RCC 7860 (cell line): Measurements from ENCODE around the gene SEMA6A.

Experiments
- DNase-seq: peaks from one replicate; pipeline ENCODE4 v3.0.0-alpha.2; 2015; ENCODE audit warnings: low spot score
- FAIRE-seq: peaks from 2 replicates; lab custom pipeline; 2012; peaks lifted over from hg19 to GRCh38; lab: Jason Lieb, UNC

The SEMA6A gene

DNA sequence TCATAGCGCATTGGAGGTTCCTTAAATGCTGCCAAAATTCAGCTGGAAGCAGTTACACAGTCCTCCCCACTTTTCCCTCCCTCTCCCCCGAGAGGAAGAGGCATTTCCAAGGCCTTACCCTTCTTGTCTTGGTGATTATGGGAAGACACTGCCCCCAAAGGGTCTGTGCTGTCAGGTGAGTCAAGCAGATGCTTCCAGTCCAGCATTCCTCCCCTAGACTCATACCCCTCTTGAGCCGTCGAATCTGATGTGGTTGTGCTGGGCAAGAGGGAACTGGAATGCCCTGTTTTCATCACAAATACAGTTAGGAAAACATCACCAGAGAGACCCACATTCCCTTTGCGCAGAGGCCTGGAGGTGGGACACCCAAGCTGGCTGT is 107.2 kb downstream of the SEMA6A start:
- FAIRE-seq (no peak), DNase-seq (no peak)

DNA sequence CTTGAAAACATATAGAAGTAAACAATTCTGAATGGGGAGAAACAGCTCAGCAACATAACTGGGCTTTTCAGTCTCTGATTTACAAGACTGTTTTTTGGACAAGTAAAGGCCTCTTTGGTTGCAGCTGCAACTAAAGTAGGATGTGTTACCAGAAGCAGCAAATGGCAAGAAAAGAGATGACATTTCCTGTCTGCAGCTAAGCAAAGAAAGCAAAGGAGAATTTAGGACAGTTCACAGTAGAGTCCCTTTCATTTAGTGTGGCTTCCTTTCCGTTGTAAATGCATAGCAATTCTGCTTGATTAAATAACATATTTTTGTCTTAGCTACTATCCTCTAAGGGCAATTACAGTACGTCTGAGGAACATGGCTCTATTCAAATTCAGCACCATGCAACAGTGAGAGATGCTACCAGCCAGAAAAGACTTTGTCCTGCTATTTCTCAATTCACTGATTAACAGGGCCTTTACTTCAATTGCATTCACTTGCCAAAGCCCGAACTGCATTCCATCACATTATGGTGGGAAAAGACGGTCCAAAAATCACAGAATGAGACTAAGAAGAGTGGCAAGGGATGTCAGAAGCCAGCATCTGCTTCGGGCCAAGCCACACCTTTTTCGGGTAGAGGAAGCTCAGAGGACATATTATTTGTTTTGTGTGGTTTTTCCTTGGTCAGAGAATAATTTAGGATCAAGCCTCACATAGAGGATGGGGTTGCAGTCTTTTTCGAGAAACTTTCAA is 107.7 kb downstream of the SEMA6A start:
- FAIRE-seq (no peak), DNase-seq (no peak)

DNA sequence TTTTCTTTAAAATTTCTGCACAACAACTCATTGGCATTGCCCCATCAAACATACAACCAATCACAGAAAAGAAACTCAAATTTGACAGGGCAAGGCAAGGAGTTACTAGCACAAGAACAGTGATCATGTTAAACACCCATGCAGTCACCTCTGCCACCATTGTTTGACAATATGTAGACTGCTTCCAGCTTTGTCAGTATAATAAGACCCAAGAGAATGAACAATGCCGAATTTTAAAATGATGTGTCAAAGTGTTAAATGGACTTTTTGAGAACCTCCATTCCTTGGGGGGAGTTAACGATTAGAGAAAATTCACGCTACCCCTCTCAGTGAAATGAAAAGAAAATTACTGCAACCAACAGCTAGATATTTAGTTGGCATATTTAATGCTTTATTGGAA is 109.2 kb downstream of the SEMA6A start:
- no peak for FAIRE-seq
- DNase-seq = no peak

DNA sequence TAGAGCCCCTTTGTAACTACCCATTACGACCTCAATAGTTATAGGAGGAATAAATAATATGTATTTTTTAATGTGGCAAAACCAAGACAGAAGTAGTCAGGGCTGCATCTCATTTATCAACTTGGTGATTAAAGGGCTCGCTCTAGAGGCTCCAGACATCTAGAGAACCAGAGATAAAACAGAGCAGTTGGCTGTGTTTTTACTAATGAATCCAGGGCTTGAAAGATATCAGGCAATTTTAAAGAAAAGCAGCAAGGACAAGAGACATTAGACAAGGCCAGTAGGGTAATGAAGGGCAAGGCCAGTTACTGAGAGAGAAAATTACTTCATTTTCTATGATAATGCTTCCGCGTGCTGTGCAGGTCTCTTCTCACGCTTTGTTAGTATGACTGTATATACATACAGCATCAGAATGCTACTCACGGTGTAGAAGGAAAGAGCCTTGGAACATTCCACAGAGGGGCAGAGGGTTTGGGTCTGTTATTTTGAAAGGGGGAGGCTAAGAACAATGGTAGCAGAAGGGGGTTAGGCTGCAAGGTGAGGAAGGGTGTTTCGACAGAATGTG is 110.4 kb downstream of the SEMA6A start:
- FAIRE-seq (no peak), DNase-seq (no peak)

DNA sequence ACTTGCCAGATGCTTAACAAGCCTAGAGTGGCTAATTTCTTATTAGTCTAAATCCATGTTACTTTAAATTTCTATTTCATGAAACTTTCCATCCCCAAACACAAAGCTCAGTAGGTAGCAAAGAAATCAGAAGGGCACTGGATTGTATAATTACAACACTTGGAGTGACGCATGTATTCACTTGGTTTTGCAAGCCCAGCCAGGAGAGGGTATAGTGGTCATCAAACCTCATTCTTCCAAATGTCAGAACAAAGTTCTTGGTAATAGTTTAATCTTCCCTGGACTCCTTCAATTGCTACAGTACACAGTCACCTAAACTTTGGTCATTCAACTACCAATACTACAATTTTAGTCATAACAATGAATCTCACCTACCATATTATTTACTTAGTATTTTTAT is 112.1 kb downstream of the SEMA6A start:
- no peak for FAIRE-seq
- DNase-seq = no peak

DNA sequence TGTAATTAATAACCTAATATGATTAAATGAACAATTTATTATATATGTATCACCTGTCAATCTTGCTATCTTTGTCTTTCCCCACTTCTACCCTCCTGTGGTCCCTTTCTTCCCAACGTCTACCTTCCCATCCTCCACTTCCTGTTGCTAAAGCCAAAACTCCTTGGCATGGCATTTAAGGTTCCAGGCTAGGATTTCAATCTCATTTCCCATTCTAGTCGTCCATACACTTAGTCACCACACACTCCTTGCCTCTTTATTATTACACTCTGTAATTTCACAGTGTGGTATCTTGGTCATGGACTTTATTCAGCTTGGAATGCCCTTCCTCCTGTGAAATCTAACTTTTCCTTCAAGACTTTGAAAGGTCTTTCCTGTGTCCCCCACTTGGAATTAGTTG is 115.3 kb downstream of the SEMA6A start:
- DNase-seq (peak; percentile 40), FAIRE-seq (peak; percentile 84)

DNA sequence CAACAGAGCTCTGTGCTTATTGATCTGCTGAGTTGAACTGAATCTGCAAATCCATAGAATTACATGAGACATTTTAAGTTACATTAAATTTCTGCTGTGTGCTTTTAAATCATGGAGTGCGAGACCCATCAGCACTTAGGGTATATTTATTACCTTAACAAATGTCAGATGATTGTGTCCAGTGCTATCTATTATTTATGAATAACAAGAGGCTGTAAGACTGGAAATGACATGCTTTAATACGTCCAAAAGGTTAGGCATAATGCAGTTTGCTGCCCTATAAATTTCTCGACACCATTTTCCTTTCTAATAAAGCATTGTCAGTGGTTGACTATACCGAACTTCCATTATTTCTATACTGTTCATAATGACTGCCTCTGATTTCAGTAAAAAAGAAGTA is 117.6 kb downstream of the SEMA6A start:
- FAIRE-seq (no peak), DNase-seq (no peak)

DNA sequence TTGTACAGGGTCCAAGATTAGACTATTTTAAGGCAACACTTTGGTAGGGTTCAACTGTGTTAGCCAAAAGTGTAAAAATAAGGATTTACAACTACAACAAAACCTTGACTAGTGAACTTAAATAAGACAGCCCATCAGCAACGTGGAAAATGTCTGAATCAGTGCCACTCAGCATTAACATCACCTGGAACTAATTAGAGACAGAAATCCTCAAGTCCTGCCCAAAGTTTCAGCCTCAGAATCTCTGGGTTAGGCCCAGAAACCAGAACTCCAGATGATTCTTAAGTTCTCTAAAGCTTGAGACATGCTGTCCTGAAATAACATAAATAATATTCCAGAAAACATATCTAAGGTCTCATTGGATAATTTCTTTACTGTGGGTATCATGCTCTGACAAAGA is 118.6 kb downstream of the SEMA6A start:
- FAIRE-seq = no peak

DNA sequence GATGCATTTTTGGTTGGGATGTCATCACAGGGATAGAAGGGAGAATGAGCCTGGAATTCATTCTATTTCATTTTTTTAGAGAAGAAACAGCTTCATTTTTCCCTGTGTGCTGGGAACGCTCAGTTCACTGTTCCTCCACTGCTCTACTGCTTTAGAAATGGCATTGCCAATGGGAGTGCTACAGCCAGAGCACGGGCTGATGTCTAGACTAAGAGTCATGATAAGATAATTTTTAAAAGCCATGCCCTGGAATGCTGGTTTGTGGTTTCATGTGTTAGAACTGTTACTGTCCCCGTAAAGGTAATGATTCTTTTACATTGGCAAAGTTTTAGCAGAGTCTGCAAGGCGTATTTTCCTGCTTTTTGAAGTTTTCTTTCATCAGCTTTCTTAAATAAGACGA is 119.6 kb downstream of the SEMA6A start:
- DNase-seq (peak; percentile 88), FAIRE-seq (peak; percentile 96)

More for the DNA sequence above, 118.6 kb downstream of the SEMA6A start:
- no peak for DNase-seq

DNA sequence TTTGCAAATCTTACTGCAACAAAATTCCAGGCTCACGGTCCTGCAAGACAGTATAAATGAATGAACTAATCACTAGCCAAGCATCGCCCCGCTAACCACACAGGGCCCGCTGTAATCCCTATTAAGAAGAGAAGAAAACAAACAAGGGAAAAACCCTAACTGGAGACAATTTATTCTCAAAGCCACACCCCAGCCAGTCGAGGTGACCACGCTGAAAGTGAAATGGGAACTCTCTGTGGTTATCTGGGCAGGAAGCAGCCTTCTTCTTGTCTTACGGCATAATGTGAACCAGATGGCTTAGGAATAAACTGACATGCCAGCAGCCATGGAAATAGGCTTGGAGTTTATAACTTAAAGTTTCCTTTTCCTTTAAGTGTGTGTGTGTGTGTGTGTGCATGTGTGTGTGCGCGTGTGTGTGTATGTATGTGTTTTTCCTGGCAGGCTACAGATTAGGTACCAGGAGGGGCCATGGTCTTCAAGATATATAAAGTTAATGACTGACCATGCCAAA is 120.2 kb downstream of the SEMA6A start:
- peak; percentile 63 for DNase-seq
- peak; percentile 81 for FAIRE-seq

DNA sequence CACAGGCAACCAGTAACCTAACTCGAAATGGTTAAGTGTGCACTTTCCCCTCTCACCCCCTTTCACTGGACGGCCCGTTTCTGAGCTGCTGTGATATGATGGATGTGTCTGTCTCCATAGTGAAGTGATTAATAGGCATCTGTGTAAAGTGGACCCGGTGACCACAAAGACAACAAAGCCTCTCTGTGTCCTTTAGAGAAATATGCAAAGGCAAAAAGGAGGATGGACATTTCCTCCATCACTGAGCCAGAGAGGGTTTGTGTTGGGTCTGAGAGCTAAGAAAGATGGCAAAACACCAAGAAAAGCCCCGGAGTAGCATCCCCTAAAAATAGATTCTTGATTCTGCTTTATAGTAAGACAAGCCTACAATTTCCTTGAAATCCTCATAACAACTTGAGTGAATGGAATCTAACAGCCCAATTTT is 120.6 kb downstream of the SEMA6A start:
- DNase-seq = peak; percentile 72
- peak; percentile 45 for FAIRE-seq

DNA sequence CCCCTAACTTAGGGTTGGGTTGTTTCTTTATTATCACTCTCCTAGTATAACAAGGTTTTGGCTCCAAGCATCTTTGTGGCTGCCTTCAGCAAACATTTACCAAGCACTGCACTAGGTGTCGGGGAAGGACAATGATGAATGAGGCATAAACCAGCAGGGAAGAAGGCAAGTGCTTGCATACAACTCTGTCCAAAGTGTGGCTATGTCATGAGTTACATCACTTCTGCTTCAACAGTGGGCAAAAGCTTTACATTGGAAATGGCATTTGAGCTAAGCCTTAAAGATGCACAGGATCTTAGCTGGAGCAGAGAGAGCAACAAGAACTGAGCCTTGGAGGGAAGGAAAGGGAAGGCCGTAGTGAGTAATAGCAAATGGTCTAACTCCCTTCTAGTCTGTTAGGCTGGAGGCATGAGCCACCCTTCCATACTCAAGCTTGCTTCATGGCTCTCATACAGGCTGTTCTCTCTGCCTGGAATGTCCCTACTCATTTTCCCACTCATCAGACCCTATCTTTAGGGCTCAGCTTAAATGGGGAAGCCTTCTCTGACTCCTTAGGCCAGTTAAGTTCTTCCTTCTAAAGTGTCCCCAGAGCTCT is 121.8 kb downstream of the SEMA6A start:
- peak; percentile 48 for DNase-seq

DNA sequence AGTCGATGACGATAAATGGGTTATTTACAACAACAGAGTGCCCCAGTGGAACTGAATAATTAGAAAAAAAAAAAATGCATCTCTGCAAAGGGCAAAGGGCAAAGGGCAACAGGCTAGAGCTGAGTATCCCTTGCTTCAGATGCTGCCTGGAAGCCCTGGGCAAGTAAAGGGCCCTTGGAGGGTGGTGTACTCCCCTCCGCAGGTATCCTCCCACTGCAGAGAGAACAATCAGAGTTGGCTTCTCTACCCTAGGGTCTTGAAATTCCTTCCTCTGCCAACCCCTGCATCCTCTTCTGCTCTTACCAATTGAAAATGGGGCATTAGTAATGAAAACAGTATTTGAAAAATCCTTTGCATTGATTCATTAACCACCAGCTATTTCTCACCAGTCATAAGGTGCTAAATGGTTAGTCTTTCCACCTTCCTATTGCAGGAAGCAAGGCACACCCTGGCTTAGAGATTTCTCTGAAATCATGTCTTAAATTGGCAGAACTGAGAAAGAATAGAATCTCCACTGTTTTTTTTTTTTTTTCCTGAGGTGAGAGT is 122.6 kb downstream of the SEMA6A start:
- DNase-seq (peak; percentile 67), FAIRE-seq (peak; percentile 58)

More for the DNA sequence above, 121.8 kb downstream of the SEMA6A start:
- FAIRE-seq = peak; percentile 70

DNA sequence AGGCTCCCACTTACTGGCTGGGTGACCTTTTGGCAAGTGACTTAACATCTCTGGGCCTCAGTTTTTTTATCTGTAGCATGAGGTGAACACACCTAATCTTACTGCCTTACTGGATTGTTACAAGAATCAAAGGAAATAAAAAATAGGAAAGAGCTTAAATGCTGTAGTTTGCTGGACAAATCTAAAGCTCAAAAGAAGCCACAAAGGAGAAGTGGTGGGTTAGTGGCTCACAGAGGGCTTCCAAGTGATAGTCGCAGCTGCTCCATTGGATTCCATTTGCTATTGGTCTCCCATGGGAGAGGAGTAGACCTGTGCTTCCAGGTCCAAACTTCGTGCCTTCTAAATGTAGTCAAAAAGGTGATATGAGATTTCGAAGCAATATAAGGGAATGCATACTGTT is 123.6 kb downstream of the SEMA6A start:
- FAIRE-seq (no peak), DNase-seq (no peak)

DNA sequence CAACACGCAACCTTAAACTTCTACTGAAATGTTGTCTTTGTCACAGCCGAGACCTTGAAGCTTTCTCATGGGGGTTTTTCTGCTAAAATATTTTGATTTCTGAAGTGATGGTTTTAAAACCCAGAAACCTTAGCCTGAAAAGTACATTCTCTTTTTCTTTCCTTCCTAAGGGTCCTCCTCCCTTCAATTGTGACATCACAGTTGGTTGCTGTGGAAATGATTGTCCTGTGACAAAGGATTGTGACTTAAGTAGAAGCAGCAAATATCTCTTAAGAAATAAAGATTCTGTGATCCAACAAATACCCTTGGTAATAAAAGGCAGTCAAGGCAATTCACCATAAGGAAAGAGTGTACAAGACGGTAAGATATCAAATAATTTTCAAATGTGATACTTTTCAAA is 125.2 kb downstream of the SEMA6A start:
- DNase-seq (no peak), FAIRE-seq (no peak)

DNA sequence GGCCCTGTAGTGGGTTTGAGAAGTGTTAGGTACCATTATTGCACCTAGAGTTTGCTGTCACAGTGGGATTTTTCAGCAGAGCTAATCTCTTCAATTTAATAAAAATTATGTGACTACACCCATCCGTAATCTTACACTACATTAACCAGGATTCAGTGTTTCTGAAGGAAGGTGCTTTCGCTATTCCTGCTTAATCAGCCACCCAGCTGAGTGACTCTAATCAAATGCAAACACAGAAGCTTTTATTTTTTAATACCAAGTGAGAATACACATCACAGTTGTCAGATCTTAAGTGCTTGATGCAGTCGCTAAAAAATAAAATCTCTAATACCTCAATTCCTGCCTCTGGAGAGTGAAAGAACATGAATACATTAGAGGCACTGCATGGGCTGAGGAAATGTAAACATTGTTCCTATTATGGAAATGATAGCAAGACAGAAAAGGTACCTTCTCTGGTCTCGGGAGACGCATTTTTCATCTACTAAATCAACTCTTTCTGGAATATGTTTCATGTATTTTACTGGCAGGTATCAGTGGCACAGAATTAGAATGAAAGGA is 125.7 kb downstream of the SEMA6A start:
- FAIRE-seq (no peak), DNase-seq (no peak)

DNA sequence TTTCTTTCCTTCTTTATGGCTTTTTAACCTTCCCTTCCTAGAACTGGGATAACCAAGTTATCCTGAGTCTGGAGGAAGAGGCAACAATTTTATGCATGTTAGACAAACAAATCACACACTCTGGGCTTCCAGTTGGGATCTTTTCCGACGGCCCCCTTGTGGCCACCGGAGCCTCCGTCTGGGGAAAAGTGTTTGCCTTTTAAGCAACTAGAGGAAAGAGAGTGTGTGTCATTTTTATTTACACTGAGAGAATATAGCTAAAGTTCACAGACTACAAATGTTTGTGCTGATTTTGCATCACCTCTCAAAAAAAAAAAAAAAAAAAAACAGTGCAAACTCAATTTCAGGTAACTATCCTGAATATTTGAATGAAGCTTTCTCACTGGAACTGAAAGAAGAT is 126.2 kb downstream of the SEMA6A start:
- no peak for FAIRE-seq
- DNase-seq = no peak

DNA sequence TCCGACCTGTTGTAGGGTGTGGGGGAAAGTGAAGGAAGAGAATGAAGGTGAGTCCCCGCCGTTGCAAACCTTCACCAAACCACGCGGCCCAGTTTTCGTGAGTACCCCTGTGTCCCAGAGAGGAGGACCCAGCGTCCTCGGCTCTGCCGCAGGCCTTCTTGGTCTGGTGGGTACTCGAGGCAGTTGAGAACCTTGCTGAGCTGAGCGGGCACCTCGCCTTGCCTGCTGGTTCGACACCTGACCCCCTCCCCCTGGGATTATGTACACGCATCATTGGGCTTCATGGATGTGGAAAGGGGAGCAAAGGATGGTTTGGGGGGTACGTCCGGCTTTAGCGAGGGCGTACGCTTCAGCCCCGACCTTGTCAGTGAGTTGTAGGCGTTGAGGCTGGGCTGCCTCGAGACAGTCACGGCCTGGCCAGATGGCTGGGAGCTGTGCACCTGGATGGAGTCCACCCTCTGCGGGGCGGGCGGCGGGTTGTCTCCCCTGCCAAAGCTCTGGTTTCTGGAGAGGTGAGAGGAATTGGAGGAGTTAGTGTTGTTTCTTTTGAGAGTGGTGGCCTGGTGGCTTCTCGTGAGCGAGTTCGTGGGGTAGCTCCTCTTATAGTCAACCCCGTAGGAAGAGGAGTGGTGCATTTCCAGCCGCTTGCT is 128.1 kb downstream of the SEMA6A start:
- DNase-seq (no peak), FAIRE-seq (no peak)

DNA sequence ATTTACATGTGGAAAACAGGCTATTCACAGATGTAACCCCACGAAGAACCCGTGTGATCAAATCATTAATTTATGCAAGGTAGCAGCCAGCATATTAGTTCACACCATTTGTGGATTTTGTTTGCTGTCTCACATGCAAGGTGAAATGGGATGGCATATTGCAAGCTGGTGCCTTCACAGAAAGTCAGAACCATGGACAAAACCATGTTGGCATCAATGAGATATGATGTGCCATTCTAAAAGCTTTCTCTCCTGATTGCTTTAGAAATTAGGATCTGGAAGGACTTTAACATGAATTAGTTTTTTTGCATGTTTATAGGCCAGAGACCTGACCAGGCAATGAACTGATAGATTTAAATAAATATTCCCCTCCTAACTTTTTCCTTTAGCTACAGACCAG is 129.3 kb downstream of the SEMA6A start:
- FAIRE-seq = no peak

DNA sequence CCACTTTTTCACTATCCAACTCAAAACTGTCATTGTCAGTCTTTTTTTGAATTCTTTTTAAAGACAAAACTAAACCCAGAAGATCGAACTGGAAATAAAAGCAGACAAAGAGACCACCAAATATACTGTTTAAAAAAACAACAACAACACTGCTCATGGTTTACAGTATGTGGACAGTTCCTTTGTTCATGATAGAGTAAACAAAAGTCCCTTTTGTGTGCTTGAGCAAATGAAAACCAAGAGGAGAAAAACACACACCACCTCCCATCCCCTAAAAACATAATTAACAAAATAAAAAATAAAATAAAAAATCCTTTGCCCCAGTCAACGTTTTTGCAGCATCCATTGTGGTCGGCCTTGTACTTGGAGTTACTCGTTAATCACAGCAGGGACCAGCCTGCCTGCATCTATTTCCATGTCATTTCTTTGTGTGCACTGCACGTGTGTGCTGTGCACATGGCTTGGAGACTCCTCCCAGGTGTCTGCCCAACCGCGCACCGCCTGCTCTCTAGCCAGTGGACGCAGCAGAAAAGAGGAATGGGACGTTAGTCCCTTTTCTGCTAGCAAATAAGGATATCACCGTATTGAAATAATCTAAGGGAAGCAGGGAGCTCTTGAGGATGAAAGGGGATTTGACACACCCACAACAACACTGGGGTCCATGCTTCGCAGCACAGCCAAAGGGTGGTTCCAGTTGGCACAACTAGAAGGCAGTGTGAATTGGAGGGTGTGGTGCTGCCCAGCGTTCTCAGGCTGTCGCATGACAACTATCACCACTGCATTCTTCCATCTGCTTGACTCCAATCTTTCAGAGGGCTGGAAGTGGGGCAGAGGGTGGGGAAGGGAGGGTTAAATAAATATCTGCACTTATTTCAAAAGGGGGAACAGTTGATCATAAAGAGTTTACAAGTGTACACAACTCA is 130.0 kb downstream of the SEMA6A start:
- no peak for DNase-seq
- no peak for FAIRE-seq

More for the DNA sequence above, 129.3 kb downstream of the SEMA6A start:
- no peak for DNase-seq
